Right atrium auricular region (tissue), 2 donors: ENCODE results near the gene GNAZ. TPM values are rescaled to one million over a fixed set of nuclear protein-coding genes. Genes with fewer than 3 reads are reported as not detected.

Experiments
- DNase-seq: peaks from one replicate; pipeline ENCODE4 v3.0.0-alpha.2; 2019; ENCODE audit warnings: low spot score
- H3K27ac ChIP-seq, 2 donors: fragments of 200-600 bp; sonication (generic); 1 replicate in 1 of 2; 2 replicates in 1 of 2; pipeline ENCODE4 v1.5.1; 2016 to 2019
- H3K27me3 ChIP-seq, 2 donors: fragments of 200-600 bp; sonication (generic); one replicate each; pipeline versions ENCODE4 v1.5.1 to v1.6.0; 2017 to 2019
- H3K36me3 ChIP-seq: fragments of 200-600 bp; sonication (generic); one replicate; pipeline ENCODE4 v1.5.1; 2016
- H3K4me1 ChIP-seq, 2 donors: fragments of 200-600 bp; sonication (generic); one replicate each; pipeline versions ENCODE4 v1.5.1 to v1.6.0; 2017 to 2019
- H3K4me3 ChIP-seq, 2 donors: fragments of 200-600 bp; sonication (generic); 1 replicate in 1 of 2; 2 replicates in 1 of 2; pipeline ENCODE4 v1.5.1; 2017 to 2019; ENCODE audit warnings: mild to moderate bottlenecking in 1 of 2, moderate library complexity in 1 of 2
- H3K9me3 ChIP-seq, 2 donors: fragments of 200-600 bp; sonication (generic); one replicate each; pipeline ENCODE4 v1.5.1; 2019
- total RNA-seq, 2 donors: library from RNA; depleted of rRNA; stranded (reverse); fragments of >200 nt; gene quantifications; one replicate each; pipeline ENCODE4 v1.1.0, GENCODE V29; 2016
- TF ChIP-seq, protein P1 (sequence below), 2 donors: fragments of 200-600 bp; sonication (generic); IDR thresholded peaks; one replicate each; pipeline ENCODE4 v1.5.1; 2019; ENCODE audit warnings: antibody characterized with exemption in 2 of 2

The GNAZ gene
- total RNA-seq, 2 donors from 2014 or later, result 1.9 to 3.2 TPM

DNA sequence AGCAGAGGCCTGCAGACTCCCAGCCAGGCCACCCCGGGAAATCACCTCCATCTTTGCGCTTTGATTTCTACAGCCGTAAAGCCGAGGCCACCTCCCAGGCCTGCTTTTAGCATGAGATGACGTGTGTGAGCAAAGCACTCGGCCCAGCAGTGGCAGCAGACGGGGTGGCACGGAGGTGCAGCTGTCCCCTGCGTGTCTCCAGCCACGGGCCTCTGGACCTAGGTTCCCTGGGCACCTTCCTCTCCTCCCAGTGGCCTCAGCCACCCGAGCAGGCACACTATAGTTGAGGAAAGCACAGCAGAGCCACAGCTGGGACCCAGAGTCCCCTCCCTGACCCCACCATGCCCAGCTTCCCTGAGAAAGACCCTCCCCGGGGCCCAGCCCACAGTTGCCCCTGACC, 15.9 kb downstream of the GNAZ start:
- DNase-seq, result no peak
- H3K9me3 ChIP-seq, result no peaks in the 10 kb centered on the region
- H3K36me3 ChIP-seq, result no peaks in the 10 kb centered on the region
- no peak overlapping the region for H3K4me3 ChIP-seq
- no peaks in the 10 kb centered on the region for H3K27me3 ChIP-seq
- TF ChIP-seq, protein P1, sequence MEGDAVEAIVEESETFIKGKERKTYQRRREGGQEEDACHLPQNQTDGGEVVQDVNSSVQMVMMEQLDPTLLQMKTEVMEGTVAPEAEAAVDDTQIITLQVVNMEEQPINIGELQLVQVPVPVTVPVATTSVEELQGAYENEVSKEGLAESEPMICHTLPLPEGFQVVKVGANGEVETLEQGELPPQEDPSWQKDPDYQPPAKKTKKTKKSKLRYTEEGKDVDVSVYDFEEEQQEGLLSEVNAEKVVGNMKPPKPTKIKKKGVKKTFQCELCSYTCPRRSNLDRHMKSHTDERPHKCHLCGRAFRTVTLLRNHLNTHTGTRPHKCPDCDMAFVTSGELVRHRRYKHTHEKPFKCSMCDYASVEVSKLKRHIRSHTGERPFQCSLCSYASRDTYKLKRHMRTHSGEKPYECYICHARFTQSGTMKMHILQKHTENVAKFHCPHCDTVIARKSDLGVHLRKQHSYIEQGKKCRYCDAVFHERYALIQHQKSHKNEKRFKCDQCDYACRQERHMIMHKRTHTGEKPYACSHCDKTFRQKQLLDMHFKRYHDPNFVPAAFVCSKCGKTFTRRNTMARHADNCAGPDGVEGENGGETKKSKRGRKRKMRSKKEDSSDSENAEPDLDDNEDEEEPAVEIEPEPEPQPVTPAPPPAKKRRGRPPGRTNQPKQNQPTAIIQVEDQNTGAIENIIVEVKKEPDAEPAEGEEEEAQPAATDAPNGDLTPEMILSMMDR (IDR thresholded peaks at IDR 0.05), result no peak
- no peak overlapping the region for H3K27ac ChIP-seq
- no peaks in the 10 kb centered on the region for H3K4me1 ChIP-seq

DNA sequence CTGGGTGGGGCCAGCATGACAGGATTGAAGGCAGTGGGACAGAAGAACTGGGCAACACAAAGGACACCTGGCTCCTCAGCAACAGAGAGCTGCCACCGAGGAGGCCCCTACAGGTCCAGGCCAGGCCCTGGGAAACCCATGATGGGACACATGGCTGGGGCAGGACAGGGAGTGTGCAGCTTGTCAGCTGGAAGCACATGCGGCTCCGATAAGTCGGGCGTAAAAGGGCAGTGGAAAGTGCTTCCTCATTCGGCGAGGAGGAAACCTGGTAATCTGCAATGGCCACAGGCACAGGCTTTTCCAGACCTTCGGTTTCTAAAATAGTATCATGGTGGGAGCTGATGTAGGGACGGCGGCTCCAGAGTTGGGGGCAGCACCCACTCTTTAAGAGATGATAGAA, 16.5 kb downstream of the GNAZ start:
- TF ChIP-seq, protein P1 (IDR thresholded peaks at IDR 0.05), result no peak

DNA sequence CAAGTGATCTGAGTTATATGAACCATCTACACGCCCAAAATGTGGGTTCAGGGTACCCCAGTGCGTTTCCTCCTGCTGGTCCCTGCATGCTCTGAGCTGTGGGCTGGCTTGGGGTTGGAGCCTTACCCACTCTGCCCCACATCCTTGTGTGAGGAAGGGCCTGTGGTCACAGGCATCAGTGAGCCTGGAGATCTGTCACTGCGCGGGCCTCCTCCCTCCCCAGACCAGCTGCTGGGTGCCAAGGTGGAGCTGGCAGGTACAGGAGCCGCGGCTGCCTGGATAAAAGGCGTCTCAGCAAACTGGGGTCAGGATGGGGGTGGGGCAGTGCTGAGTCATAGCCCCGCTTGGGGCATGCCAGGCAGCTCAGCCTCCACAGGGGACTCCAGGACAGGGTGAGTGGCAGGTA, 17.9 kb downstream of the GNAZ start:
- H3K9me3 ChIP-seq, result no peaks in the 10 kb centered on the region
- H3K27me3 ChIP-seq, result no peaks in the 10 kb centered on the region
- no peak overlapping the region for H3K4me3 ChIP-seq
- no peaks in the 10 kb centered on the region for H3K4me1 ChIP-seq
- TF ChIP-seq, protein P1 (IDR thresholded peaks at IDR 0.05), result no peak
- DNase-seq, result no peak
- no peak overlapping the region for H3K27ac ChIP-seq
- H3K36me3 ChIP-seq, result no peaks in the 10 kb centered on the region

More for the DNA sequence above, 16.5 kb downstream of the GNAZ start:
- Histone ChIP-seq H3K4me1 (no peaks in the 10 kb centered on the region), H3K36me3 (no peaks in the 10 kb centered on the region), H3K4me3 (no peak overlapping the region), H3K27me3 (no peaks in the 10 kb centered on the region), H3K27ac (no peak overlapping the region), H3K9me3 (no peaks in the 10 kb centered on the region)
- DNase-seq, result no peak

DNA sequence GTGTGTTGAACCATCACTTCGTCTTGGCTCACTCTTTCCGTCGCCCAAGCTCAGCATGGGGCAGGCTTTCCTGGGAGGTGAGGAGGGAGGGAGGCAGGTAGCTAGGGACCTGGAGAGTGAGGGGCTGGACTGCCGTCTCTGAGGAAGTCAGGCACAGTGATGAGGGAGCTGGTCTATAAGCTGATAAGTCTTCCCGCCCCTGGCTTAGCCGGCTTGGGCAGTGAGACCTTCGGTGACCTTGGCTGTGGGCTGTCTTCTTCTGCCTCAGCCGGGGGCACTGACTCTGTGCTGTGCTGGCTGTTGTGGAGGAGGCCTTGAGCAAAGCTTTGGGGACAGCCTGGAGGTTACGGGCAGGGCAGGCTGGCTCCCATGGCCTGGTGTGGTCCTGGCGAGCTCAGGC, 18.7 kb downstream of the GNAZ start:
- no peaks in the 10 kb centered on the region for H3K36me3 ChIP-seq
- H3K9me3 ChIP-seq, result no peaks in the 10 kb centered on the region
- H3K4me3 ChIP-seq, result no peak overlapping the region
- no peaks in the 10 kb centered on the region for H3K27me3 ChIP-seq
- H3K4me1 ChIP-seq, result no peaks in the 10 kb centered on the region
- no peak overlapping the region for H3K27ac ChIP-seq
- no peak for DNase-seq
- TF ChIP-seq, protein P1 (IDR thresholded peaks at IDR 0.05), result no peak

DNA sequence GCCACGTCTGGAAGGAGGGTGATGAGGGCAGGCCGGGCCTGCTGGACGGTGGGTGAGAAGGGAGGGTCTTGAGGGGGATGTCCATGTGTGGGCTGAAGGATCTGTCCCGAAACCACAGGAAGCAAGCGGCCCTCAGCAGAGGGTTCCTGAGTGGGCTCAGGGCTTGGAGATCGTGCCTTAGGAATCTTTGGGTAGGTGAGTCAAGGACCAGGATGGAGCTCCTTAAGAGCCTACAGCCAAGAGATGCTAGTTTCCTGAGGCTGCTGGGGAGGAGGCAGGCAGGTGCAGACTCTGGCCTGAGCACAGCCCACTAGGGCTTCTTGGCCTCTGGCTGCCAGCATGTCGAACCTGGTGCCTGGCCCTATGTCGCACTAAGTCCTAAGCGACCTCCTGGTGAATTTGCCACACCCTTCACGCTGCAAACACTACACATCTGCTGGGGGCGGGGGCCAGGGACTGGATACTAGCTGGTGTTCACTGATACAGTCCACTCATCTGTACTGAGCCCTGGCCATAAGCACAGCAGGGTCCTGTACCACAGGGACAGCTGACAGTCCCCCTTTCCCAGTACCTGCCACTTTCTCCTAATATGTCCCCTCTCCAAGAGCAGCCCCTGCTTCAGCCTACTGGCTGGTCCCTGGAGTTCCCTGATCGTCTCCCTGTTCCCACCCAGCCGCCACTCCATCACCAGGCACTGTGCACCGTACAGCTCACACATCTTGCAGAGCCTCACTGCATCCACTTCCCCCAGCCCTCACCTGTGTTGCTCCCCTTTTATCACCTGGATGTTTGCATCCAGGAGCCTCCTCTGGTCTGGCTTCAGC, 19.5 kb downstream of the GNAZ start:
- Histone ChIP-seq H3K36me3 (no peaks in the 10 kb centered on the region), H3K27me3 (no peaks in the 10 kb centered on the region), H3K4me3 (no peak overlapping the region), H3K4me1 (no peaks in the 10 kb centered on the region), H3K27ac (no peak overlapping the region), H3K9me3 (no peaks in the 10 kb centered on the region)
- DNase-seq, result no peak
- TF ChIP-seq, protein P1 (IDR thresholded peaks at IDR 0.05), result no peak

DNA sequence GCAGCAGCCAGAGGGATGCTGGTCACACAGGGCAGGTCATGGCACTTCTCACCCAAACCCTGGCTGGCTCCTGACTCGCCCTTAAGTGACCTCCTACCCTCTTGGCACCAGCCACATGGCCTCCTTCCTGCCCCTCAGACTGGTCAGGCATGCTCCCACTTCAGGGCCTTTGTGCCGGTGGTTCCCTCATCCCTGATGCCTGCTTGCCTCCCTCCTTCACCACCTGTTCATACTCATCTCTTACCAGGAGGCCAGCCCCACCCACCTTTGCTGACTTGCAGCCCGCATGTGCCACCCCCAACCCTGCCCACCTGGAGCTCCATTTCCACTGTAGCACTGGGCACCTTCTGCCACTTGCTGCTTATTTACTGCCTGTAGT, 20.1 kb downstream of the GNAZ start:
- Histone ChIP-seq H3K4me3 (no peak overlapping the region), H3K27ac (no peak overlapping the region), H3K9me3 (no peaks in the 10 kb centered on the region), H3K27me3 (no peaks in the 10 kb centered on the region), H3K36me3 (no peaks in the 10 kb centered on the region), H3K4me1 (no peaks in the 10 kb centered on the region)
- no peak for DNase-seq
- TF ChIP-seq, protein P1 (IDR thresholded peaks at IDR 0.05), result no peak
